ENCODE measurements around the gene TECPR2.

TECPR2 gene

DNA sequence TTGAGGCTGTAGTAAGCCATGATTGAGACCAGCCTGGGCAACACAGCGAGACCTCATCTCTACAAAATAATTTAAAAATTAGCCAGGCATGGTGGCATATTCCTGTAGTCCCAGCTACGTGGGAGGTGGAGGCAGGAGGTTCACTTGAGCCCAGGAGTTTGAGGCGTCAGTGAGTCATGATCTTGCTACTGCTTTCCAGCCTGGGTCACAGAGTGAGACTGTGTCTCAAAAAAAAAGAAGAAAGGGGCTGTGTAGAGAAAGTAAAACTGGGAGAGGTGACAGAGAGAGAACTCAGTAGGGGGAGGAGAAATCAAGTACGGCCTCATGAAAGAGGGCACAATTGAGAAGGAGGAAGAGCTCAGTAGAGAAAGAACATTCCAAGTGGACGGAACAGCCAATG is 12.4 kb downstream of the TECPR2 start:
- no peak for DNase-seq

DNA sequence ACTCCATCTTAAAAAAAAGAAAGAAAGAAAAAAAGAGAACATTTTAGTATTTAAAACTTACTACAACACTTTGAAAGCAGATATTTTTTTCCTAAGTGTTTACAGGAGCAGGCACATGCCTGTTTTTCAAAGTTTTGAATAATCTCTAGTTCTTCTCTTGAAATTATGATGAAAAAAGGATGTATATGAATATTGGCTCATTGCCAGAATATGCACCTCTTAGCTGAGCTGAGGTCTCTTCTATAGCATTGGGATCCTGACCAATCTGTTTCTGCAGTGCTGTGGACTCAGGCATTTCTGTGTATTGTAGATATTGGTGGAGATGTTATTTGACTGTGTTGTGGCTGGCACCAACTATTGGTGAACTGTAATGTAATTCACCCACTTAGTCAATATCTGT is 15.0 kb downstream of the TECPR2 start:
- DNase-seq: no peak

DNA sequence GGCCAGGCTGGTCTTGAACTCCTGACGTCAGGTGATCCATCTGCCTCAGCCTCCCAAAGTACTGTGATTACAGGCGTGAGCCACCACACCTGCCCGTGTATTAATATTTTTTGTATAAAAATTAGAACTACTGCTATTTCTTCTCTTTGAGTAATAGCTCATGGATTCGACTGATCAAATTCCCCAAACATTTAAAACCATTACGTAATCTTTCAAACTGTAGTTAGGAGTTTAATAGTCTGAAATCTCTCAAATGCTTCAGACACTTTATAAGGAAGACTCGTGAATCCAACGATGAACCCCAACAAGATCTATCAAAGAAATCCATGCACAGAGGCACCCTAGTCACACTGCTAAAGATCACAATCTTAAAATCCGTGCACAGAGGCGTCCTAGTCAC is 16.1 kb downstream of the TECPR2 start:
- DNase-seq: no peak

DNA sequence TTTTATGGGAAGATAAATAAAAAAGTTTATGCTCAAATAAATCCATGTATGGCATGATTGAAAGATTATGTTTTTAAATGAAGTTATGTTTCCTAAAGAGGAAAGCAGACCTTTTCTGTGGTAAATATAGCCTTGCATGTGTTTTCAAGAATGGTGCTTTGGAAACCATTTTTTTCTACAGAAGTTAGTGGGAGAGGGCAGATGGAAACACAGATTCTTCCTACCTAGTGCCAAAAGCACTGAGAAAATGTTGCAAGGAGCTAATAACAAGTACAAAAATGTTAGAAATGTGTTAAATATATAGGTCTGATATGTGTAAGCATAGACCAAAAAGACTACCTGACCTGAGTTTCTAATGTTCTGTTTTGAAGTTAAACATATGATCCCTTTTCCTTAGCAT is 24.3 kb downstream of the TECPR2 start:
- DNase-seq: no peak

DNA sequence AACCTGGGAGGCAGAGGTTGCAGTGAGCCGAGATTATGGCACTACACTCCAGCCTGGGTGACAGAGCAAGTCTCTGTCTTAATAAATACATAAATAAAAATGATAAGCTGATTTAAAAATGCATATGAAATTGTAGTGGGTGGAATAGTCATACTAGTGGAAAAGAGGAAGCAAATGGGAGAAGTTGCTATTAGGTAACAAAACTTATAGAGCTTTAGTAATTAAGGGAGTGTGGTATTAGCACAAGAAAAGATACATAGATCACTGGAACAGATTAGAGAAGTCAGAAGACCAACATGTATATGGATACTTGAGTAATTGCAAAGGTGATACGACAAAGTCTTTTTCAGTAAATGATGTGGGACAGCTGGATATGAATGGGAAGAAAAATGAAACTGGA is 26.5 kb downstream of the TECPR2 start:
- no peak for DNase-seq

DNA sequence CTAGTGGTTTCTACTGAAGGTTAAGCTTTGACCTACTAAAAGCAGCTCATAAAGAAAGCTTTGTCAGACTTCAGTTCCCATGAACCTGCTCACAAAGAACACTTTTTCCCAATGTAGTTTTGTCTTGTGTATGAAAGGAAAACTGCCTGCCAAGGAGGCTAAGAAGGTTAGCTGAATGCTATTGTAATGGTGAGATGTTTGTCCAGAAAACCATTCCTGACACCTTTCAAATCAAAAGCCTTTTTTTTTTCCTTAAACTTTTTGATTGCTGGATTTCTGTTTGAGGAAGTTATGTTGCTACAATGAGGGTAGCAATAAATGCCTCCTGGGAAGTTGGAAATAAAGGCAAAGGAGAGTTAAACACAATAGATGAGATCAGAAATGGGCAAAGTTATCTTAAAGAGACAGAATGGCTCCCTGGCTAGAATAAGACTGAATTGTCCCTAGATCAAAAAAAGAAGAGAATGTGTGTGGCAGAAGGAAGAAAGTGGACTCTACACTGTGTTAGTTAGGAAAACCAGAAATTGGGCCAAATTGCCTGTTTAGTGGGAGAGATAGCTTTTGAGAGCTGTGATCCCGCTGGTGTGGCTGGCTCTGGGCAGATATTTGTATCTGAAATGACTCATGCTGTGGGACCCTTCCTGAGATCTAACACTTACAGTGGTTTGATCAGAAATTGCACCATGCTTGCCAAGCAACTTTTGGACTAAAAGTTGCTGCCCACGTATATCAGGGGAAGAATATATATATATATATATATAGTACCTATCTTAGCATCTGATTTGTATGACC is 27.5 kb downstream of the TECPR2 start:
- DNase-seq: no peak

DNA sequence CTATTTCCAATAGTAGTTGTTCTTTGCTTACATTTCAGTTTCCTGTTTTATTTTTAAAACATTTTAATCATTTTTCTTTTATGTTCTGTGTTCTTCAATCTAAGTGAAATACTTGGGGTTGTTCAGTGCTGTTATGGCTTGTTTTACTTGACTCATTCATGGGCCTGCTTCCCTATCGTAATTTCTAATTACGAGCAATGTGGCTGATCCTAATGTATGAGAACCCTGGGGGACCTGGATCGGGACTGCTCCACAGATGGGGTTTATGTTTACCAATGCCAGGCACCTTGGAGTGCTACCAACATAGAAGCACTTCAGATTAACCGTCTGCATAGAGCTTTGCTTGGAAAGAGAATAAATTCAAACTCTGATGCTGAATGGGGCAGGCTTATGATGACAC is 29.8 kb downstream of the TECPR2 start:
- no peak for DNase-seq

DNA sequence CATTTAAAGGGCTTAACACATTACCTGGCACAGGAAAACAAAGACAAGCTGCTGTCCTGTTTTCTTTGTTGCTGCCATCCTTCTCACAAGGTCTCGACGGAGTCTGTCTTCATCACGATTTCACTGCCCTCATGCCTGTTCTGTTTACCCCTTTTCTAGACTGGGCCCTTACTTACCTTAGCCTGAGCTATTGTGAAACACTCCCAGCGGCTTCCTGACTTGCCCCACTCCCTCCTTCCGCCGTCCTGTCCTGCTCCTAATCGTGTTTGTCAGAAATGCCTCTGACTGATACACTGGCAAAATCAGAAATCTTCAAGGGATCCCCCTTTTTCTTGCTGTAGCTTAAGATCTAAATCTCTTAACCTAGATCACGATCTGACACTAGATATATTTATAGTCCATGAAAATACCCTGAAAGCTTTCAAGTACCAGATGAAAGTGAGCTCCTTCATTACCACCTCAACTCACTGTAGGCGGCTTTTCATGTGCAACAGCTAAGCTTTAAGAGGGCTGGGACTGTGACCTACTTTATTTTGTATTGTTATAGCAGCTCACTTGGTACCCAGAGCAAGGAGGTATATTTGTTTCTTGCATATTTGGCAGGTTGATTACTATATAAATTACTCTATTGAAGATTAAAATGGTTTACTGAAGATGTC is 32.1 kb downstream of the TECPR2 start:
- no peak for DNase-seq

DNA sequence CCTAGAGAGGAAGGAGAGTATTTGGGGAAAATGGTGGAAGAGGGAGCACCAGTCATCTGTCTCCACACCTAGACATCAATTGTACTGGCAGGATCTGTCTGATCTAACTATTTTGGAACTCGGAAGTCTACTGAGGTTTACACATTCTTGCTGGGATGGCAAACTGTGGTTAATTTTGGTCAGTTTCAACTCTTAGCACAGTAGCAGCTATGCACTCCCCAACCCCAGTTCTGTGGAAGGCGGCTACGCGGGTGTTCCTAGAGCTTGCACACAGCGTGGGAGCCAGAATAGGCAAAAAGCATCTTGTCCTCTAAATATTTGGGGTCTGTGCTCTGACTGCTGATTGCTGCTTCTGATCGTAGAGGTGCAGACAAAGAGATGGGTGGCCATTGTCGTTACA is 33.8 kb downstream of the TECPR2 start:
- no peak for DNase-seq

DNA sequence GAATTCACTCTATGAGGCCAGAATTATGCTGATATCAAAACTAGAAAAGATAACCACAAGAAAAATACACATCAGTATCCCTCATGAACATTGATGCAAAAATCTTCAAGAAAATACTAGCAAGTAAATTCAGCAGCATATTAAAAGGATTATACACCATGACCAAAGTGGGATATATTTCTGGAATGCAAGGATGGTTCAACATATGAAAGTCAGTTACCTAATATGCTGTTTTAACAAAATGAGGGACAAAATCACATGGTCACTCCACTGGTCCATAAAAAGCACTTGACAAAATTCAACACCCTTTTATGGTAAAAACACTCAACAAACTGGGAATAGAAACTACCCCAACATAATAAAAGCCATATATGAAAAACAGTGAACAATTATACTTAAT is 40.3 kb downstream of the TECPR2 start:
- no peak for DNase-seq

DNA sequence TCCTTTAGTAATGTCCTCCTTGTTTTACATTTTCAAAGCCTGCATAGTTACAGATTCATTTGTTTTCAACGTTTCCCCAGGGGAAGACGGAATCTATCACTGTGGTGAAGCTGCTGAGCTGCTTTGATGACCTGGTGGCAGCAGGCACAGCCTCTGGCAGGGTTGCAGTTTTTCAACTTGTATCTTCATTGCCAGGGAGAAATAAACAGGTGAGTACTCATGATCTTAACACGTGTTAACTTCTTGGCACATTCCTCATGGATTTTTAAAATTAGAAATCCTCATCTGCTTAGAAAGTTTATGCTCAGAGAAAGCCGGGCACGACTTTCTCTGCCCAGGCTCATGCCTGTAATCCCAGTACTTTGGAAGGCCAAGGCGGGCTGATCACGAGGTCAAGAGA is 44.5 kb downstream of the TECPR2 start:
- no peak for DNase-seq

DNA sequence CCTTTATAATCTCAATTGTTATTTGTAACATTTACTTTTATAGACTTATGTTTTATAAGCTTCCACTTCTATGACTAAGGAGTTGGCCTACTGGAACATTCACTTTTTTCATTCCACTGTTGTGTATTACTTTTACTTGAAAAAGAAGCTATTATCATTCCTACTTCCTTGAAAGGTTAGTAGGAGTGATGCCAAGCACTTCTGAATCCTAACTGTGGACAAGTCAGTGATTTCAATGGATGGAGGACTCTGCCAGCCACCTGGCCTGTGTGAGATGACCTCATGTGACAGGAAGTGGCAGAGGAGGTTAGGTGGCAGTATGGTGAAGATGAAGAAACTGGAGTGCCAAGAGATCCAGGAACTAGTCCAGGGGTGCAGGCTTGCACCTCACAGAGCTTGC is 46.0 kb downstream of the TECPR2 start:
- no peak for DNase-seq

DNA sequence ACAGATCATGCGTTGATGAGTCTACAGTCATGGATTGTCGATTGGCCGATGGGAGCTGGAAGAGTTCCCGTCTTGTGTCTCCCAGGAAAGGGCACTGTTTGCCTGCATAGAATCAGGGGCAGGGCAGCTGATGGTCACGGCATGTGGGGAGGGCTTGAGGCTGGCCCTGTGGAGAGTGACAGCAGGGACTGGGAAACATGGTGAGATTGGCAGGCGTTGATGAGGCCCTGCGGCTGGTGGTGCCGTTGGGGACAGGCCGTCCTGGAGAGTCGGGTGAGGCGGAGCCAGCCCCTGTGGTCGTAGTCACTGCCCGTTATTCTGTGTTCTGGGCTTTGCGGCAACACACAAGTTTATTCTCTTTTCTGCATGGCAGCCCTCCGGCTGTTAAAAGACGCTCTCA is 52.9 kb downstream of the TECPR2 start:
- DNase-seq: no peak

DNA sequence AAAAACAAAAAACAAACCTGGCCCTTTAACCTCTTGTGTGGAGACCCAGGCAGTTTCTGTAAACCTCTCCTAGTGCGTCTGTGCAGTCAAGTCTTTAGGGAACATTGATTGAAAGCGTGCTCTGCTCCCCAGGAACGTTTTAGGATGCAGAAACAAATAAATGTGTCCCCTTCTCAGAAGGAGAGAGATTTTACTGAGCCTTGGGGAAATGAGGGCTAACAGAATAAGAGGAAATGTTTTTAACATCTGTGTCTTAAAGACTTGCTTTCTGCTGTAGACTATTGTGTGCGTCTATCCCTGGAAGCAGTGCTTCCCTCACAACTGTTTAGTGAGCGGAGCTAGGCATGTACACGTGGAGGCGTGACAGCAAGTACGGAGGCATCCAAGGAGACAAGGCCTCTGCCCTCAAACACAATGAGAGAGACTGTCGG is 54.3 kb downstream of the TECPR2 start:
- DNase-seq: no peak

DNA sequence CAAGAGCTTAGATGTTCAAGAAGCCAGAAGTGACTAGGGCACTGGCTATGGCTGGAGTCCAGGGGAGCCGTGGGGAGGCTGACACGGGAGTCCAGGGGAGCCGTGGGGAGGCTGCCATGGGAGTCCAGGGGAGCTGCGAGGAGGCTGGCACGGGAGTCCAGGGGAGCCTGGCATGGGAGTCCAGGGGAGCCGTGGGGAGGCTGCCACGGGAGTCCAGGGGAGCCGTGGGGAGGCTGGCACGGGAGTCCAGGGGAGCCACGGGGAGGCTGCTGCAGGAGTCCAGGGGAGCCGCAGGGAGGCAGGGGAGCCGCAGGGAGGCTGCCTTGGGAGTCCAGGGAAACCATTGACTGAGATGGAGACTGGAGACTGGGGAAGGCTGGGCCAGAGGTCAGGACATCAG is 54.9 kb downstream of the TECPR2 start:
- DNase-seq: no peak

DNA sequence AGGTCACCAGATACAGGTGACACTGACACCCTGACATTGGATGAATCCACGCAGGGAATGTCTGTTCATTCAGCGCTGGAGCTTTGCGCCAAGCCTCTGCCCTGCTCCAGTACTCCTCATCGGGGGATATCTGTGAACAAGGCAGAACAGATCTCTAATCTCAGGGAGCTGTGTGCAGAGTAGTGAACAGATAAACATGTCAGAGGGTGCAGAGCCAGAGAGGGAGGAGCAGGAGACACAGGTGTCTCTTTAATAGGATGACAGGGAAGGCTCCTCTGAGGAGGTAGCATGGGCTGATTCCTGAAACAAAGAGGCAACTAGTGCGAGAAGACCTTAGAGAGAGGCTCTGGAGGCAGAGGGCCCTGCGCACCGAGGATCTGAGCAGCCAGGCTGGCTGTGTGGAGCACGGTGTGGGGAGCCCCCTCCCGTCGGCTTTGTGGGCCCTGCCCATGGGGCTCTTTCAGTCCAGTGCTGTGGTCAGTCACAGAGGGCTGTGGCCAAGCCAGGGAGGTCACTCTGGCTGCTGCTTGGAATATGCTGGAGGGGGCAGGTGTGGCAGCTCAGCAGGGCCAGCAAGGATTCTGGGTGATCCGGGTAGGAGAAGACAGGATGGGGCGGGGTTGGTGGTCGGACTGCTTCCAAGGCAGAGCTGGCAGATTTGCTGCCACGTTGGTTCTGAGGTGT is 55.6 kb downstream of the TECPR2 start:
- no peak for DNase-seq

DNA sequence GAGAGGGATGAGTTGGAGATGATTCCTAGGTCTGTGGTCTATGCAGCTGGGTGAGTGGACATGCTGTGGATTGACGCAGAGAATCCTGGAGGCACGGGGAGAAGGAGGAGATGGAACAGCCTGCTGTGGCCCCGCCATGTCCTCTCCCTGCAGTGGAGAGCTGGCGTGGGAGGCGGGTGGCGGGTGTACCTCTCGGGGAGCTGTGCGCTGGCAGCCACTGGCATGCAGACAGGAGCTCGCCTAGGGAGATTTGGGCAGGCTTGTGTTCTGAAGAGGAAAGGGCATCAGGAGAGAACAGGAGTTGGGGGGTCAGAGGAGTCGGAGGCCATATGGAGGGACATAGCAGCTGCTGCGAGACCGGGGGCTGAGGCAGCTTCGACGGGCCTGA is 56.1 kb downstream of the TECPR2 start:
- DNase-seq: no peak

DNA sequence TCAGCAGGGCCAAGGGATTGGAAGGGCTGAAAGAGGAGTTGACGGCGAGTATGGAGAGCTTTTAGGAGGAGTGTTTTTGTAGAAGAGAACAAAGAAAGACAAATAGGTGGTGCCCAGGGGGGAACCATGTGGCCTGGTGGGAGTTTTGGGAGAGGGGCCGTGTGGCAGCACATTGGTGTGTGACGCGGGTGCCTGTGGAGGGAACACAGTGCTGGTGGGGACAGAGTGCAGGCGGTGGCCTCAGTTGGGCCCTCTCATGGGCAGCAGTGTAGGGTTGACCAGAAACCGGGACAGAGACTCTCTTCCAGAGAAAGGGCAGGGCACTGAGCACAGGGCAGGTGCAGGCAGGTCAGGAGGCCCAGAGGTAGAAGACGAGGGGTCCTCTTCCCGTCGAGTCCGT is 56.5 kb downstream of the TECPR2 start:
- DNase-seq: no peak

DNA sequence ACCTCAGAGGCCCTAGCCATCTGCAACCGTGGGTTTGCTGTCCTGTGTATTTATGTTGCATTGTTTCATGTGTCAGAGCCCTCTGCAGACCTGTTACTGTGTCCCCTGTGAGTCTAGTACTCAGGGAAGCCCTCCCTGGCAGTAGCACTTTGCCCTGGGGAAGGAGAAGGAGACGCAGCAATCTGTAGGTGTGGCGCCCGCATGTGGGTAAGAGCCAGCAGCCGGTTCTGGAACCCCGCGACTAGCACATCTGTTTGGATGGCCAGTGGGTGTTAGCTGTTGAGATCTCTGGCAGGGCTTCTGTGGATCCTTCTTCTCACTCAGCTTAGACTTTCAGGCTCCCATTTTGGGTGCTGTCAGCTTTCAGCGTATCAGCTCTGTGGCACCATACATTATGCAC is 57.0 kb downstream of the TECPR2 start:
- DNase-seq: no peak

DNA sequence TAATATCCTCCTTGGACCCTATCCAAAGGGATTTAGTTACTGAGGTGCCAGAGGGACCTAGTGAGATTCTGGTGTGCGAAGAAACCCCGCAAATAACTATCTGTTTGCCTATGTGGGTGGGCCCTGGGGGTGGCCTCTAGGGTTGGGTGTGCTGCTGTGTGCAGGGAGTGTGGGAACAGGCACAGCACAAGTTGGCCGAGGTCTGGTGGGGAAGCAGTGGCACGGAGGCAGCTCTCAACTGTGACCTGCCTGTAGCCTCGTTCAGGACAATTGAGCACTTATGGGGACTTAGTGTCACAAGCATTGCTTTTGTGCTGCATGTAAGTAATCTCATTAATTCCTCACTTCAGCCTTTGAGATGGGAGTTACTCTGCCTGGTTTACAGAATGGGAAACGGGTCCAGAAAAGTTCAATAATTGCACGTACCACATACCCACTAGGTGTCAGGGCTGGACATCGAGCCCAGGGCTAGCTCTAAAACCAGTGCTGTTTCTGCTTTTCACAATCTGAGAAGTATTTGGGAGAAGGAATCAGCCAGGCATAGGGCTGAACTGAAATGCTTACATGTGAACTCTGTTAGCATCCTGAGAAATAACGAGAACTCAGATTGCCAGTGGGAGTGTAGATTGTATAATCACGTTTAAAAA is 58.8 kb downstream of the TECPR2 start:
- no peak for DNase-seq

DNA sequence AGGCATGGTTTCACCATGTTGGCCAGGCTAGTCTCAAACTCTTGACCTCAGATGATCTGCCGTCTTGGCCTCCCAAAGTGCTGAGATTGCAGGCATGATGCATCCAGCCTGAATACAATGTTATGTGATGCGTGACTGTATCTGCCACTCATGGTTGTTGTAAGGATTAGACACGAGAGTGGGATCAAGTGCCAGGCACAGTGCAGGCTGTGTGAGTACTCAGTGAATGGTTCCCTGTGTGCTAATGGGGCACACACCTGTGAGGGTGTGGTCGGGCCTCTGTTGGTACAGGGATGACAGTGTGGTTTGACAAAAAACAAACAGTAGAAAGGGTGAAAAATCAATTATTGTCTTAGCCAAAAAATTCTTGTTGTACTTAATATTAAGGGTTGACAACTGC is 61.8 kb downstream of the TECPR2 start:
- DNase-seq: no peak

DNA sequence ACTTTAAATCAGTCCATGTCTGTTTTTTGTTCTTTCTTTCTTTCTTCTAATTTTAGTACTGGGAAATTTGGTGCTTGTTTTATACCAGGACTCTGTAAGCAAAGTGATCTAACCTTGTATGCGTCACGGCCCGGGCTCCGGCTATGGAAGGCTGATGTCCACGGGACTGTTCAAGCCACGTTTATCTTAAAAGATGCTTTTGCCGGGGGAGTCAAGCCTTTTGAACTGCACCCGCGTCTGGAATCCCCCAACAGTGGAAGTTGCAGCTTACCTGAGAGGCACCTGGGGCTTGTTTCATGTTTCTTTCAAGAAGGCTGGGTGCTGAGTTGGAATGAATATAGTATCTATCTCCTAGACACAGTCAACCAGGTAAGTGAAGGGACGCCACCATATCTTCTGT is 62.2 kb downstream of the TECPR2 start:
- no peak for DNase-seq

DNA sequence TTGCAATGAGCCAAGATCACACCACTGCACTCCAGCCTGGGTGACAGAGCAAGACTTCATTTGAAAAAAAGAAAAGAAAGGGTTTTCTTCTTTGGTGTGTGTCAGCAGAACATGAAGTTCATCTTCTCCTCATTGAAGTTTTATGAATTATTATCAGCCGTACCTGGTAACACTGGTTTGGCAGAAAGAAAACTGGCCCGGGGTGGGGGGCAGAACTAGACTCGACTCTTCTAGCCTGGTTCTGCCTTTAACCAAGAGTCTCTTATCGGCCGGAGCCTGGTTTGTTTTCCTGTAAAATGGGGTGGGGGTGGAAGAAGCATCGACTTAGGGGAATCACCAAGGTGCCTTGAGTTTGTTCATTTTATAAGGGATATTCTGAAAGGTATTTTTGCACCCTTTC is 64.1 kb downstream of the TECPR2 start:
- DNase-seq: no peak

DNA sequence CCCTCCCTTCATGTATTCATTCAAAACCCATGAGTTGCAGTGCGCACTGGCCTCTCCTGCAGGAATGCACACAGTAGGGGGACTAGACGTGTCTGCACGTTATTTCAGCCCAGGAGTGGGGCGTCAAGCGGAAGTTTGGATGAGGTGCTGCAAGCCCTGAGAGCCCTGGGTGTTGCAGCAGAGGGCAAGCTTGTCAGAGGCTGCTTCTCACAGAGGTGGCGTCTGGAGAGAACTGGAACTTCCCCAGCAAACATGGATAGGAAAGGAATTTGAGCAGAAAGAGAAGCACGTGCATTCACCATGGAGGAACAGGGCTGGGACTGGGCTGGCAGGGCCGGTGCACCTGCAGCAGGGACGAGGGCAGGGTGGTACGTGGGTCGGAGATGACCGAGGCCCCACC is 64.9 kb downstream of the TECPR2 start:
- DNase-seq: no peak
